ENCODE data around the gene TLX3.
"Not testable (repeated sequence)": the region's sequence is repeated elsewhere in the genome, so short reads cannot be mapped to it uniquely, and the experiment has no call there.

TLX3 gene

DNA sequence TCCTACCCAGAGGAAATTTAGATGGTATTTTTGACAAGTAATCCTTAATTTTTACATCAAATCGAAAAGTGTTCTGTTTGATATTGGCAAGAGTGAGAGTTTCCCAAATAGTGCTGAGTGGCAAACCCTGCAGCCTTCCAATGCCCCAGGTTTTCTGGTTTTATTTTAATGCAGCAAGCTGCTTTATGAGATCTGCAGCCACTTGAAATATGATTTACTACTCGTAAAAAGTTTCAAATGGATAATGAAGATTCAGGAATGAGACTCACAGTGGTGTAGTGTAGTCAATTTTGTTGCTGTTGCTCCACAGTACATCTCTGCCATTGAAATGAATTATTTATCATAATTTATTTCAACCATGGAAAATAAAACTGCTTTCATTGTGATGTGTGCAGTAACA is 23.6 kb upstream of the TLX3 start:
- DNase-seq (ENCODE audit: low read depth in 2 of 2) = no peak
- TF ChIP-seq, protein P1, sequence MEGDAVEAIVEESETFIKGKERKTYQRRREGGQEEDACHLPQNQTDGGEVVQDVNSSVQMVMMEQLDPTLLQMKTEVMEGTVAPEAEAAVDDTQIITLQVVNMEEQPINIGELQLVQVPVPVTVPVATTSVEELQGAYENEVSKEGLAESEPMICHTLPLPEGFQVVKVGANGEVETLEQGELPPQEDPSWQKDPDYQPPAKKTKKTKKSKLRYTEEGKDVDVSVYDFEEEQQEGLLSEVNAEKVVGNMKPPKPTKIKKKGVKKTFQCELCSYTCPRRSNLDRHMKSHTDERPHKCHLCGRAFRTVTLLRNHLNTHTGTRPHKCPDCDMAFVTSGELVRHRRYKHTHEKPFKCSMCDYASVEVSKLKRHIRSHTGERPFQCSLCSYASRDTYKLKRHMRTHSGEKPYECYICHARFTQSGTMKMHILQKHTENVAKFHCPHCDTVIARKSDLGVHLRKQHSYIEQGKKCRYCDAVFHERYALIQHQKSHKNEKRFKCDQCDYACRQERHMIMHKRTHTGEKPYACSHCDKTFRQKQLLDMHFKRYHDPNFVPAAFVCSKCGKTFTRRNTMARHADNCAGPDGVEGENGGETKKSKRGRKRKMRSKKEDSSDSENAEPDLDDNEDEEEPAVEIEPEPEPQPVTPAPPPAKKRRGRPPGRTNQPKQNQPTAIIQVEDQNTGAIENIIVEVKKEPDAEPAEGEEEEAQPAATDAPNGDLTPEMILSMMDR (IDR thresholded peaks at IDR 0.05; ENCODE audit: low read depth, low read length) = no peak
- H3K4me3 ChIP-seq (replicated peaks in 1 of 2; ENCODE audit: low read depth in 2 of 2, low read length in 2 of 2) = no peak overlapping the region

DNA sequence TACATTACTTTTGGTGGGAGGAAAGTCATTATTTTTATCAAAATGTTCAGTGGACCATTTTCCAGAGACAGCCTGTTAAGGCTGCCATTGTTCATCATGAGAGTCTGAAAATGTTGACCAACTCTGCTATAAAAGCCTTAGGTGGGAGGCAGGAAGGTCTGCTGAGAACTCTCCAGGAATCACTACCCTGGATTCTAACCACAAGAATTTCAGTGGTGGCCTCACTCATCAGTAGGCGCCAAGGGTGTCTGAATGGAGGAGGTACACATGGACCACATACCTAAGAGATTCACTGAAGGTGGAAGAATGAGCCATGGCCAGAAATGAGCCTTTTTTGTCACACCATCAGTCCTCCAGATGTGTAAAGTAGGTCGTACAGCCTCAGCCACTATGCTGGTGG is 21.0 kb upstream of the TLX3 start:
- TF ChIP-seq, protein P1 (IDR thresholded peaks at IDR 0.05; ENCODE audit: low read depth, low read length) = no peak
- H3K4me3 ChIP-seq (replicated peaks in 1 of 2; ENCODE audit: low read depth in 2 of 2, low read length in 2 of 2) = no peak overlapping the region
- no peak for DNase-seq (ENCODE audit: low read depth in 2 of 2)

GRCh38 chr5:171291371-171291770 is 17.7 kb upstream of the TLX3 start:
- no peak for DNase-seq (ENCODE audit: low read depth in 2 of 2)
- no peak overlapping the region for H3K4me3 ChIP-seq (replicated peaks in 1 of 2; ENCODE audit: low read depth in 2 of 2, low read length in 2 of 2)
- TF ChIP-seq, protein P1 (IDR thresholded peaks at IDR 0.05; ENCODE audit: low read depth, low read length) = no peak

DNA sequence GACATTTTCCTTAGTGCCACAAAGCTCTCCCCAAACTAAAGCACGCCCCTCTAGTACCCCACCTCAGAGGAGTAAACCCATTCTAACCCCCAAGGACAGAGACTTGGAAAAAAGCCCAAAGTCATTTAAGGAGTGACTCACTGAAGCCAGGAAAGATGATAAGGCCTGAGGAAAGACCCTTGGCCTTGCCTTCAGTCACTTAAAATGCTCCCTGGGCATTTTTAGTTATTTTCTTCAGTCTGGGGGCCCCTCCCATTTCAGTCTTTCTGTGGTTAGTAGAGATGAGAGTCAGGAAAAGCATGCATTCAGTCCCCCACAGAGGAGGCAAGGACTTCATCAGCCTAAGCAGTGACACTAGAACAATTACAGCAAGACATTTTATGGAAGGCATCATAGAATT is 13.7 kb upstream of the TLX3 start:
- DNase-seq (ENCODE audit: low read depth in 2 of 2) = peak in 1 of 2 donors; percentile 15
- H3K4me3 ChIP-seq (replicated peaks in 1 of 2; ENCODE audit: low read depth in 2 of 2, low read length in 2 of 2) = no peak overlapping the region
- TF ChIP-seq, protein P1 (IDR thresholded peaks at IDR 0.05; ENCODE audit: low read depth, low read length) = no peak

- H3K4me3 ChIP-seq (replicated peaks in 1 of 2; ENCODE audit: low read depth in 2 of 2, low read length in 2 of 2) = no peak overlapping the region
- TF ChIP-seq, protein P1 (IDR thresholded peaks at IDR 0.05; ENCODE audit: low read depth, low read length) = no peak
- DNase-seq (ENCODE audit: low read depth in 2 of 2) = no peak
These were observed 13.2 kb upstream of the TLX3 start for GRCh38 chr5:171295801-171296200.

- not testable (repeated sequence) for DNase-seq (ENCODE audit: low read depth in 2 of 2); H3K4me3 ChIP-seq (replicated peaks in 1 of 2; ENCODE audit: low read depth in 2 of 2, low read length in 2 of 2)
These were observed 11.1 kb upstream of the TLX3 start for GRCh38 chr5:171297941-171298340.

DNA sequence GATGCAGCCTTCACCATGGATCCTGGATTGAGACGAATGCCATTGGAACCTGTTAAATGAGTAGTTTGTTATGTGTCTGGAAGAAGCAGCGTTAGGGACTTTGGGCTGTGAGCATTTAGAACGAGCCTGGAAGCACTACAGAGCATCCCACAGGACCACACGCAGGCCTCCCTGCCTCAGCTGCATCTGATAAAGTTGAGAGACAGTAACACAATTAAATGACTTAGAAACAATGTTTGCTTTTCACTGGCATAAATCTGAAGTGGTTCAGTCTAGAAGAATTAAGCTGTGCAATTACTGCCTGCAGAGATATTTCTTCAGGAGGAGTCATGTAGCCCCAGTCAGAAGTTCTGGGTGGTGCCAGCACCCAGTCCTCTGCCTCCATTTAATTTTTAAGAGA is 9.8 kb upstream of the TLX3 start:
- TF ChIP-seq, protein P1 (IDR thresholded peaks at IDR 0.05; ENCODE audit: low read depth, low read length) = no peak
- no peak overlapping the region for H3K4me3 ChIP-seq (replicated peaks in 1 of 2; ENCODE audit: low read depth in 2 of 2, low read length in 2 of 2)
- DNase-seq (ENCODE audit: low read depth in 2 of 2) = no peak

Data from cardiac fibroblast (primary cell).